Dendritic cell treated with granulocyte-macrophage colony-stimulating factor and Interleukin-4, amounts not matched to agents 40 ng/mL and 50 ng/mL, for 4 days (primary cell): ENCODE results near the gene ZP1.

Experiments
- H3K27ac Mint-ChIP-seq: one replicate; pipeline ENCODE4 v1.8.0; 2022; ENCODE audit warnings: mild to moderate bottlenecking, mixed read lengths
- H3K27me3 Mint-ChIP-seq: one replicate; pipeline ENCODE4 v1.8.0; 2022; ENCODE audit warnings: mild to moderate bottlenecking, mixed read lengths
- H3K36me3 Mint-ChIP-seq: one replicate; pipeline ENCODE4 v1.8.0; 2022; ENCODE audit warnings: low read depth, mixed read lengths
- H3K4me1 Mint-ChIP-seq: one replicate; pipeline ENCODE4 v1.8.0; 2022; ENCODE audit warnings: low read depth, mixed read lengths
- H3K4me3 Mint-ChIP-seq: one replicate; pipeline ENCODE4 v1.8.0; 2022; ENCODE audit warnings: mild to moderate bottlenecking, moderate library complexity, mixed read lengths
- H3K9me3 Mint-ChIP-seq: one replicate; pipeline ENCODE4 v1.8.0; 2022; ENCODE audit warnings: mixed read lengths
- intact Hi-C: fragments of 100-400 bp; cut with micrococcal nuclease; formaldehyde crosslinking; loops from one replicate; pipeline ENCODE4 v1.15.0; 2022

ZP1 gene

GRCh38 chr11:60851327-60852104, 15.8 kb upstream of the ZP1 start:
- Mint-ChIP-seq H3K27me3 (peaks cover 25% of the 10 kb centered on the region), H3K27ac (no peak overlapping the region), H3K36me3 (peaks cover 60% of the 10 kb centered on the region), H3K4me3 (no peak overlapping the region), H3K4me1 (peaks cover 42% of the 10 kb centered on the region), H3K9me3 (no peaks in the 10 kb centered on the region)
- intact Hi-C loops: no loop called here

- Mint-ChIP-seq H3K4me1 (peaks cover 42% of the 10 kb centered on the region), H3K4me3 (no peak overlapping the region), H3K27me3 (peaks cover 26% of the 10 kb centered on the region), H3K36me3 (peaks cover 59% of the 10 kb centered on the region), H3K27ac (no peak overlapping the region), H3K9me3 (no peaks in the 10 kb centered on the region)
- intact Hi-C loops: no loop called here
Measured at GRCh38 chr11:60852117-60852981, 15.0 kb upstream of the ZP1 start.

DNA sequence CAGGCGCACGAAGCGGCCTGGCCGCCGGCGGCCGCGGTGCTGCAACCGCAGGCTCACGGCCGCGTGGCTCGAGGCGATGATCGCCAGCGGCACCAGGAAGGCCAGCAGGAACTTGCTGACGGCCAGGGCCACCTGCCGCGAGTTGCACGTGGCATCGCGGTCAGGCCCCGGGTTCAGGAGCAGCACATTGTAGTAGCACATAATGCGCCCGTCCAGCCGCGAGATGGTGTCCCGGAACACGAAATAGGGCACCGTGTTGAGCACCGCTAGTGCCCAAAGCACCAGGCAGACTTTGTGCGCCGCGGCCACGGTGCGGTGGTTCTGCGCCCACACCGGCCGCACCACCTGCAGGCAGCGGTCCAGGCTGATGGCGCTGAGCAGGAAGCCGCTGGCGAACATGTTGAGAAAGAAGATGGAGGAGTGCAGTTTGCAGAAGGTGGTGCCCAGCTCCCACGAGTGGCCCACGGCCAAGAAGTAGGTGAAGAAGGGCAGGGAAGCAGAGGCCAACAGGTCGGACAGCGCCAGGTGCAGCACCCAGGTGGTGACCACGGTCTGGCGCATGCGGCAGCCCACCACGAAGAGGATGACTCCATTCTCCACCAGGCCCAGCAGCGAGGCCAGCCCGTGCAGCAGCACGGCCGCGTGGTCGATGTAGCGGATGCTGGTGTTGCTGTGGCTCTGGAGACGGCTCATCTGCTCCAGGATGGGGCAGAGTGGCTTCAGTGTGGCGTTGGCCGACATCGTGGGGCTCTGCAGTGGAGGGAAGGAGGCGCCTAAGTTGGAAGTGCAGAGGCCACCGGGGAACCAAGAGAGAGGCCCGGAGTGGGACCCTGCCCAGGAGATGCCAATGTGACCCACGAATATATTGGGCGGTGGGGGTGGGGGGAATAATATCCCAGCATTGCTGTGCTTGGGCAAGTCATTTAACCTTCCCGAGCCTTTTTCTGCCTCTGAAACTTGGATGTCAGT, 14.1 kb upstream of the ZP1 start:
- Mint-ChIP-seq H3K27me3 (peaks cover 26% of the 10 kb centered on the region), H3K27ac (no peak overlapping the region), H3K9me3 (no peaks in the 10 kb centered on the region), H3K36me3 (peaks cover 50% of the 10 kb centered on the region), H3K4me3 (no peak overlapping the region), H3K4me1 (peaks cover 45% of the 10 kb centered on the region)
- intact Hi-C loops: no loop called here

DNA sequence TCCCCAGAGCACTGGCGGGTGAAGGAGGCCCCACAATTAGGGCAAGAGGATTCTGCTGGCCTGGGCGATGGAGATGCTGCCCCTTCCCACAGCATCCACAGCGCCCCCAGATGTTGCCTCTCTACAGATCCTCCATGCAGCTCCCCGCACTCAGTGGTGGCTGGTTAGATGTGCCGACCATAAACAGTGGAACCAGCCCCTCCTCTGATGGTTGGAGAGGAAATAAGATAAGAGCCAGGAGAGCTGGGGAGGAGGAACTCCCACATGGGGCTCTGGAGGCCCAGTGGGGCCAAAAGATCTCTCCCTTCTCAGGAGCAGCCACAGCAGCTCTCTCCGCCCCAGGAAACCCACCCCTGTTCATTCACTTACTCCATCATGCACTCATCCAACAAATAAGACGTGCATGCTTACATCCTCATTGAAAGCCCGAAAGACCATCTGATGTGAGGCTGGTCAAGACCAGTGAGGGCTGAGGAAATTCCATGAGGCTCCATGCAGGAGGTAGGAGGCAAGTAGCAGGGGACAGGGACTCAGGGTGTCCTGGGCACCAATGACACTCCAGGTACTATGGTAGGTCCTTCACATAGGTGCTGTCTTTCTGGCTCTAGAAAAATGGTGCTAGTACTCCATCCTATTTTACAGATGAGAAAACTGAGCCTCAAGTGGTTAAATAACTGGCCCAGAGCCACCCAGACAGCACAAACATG, 13.0 kb upstream of the ZP1 start:
- peaks cover 39% of the 10 kb centered on the region for H3K36me3 Mint-ChIP-seq
- H3K9me3 Mint-ChIP-seq: no peaks in the 10 kb centered on the region
- peaks cover 46% of the 10 kb centered on the region for H3K4me1 Mint-ChIP-seq

GRCh38 chr11:60854847-60855725, 12.3 kb upstream of the ZP1 start:
- Mint-ChIP-seq H3K36me3 (peaks cover 31% of the 10 kb centered on the region), H3K9me3 (no peaks in the 10 kb centered on the region), H3K4me3 (no peak overlapping the region), H3K27me3 (peaks cover 26% of the 10 kb centered on the region), H3K27ac (peak overlapping the region; percentile 7), H3K4me1 (peaks cover 48% of the 10 kb centered on the region)
- intact Hi-C loops: no loop called here

More for the DNA sequence above, 13.0 kb upstream of the ZP1 start:
- Mint-ChIP-seq H3K27ac (no peak overlapping the region), H3K27me3 (peaks cover 26% of the 10 kb centered on the region), H3K4me3 (no peak overlapping the region)
- intact Hi-C loops: no loop called here

DNA sequence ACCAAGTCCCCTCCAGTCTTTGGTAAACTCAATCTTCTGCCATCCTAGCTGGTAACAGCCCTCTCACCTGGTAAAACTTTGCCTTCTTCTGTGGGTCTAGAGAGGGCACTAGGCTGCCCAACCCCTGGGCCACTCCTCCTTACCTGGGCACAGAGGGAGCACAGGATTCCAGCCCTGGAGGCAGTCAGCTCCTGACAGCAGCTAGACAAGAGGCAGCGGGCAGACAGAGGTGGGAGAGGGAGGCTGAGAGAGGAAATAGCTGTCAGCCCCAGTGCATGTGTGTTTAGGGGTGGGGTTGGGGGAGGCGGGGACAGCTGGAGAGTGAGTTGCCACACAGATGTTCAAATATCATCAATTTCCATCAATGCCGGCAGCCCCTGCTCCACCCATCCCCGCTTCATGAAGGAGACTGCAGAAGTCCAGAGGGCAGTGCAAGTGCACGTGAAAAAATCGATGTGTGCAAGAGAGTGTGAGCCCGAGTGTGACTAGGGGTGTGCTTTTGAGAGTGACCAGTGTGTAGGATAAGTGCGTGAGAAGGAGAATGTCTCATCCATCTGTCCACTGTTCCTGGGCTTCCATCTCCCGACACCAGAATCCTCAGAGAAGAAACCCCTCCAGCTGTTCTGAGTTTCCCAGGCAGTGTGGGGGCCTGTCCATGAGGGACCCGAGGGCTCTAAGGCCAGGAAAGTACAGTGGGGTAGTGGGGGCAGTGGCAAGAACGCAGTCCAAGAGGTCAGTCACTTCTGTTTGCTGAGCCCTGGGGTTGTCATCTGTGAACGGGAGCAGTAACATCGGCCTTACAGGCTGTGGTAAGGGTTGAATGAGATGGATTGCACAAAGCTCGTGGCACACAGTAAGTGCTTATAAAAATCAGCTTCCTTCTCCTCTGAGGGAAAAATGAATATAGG, 11.4 kb upstream of the ZP1 start, which contains the start of gene PTGDR2:
PTGDR2 (minus strand) TSS at position 225 of the 908 bp plus-strand sequence. CDS start 2,228 bp downstream, outside the sequence.
- H3K4me1 Mint-ChIP-seq: peaks cover 43% of the 10 kb centered on the region
- H3K36me3 Mint-ChIP-seq: peaks cover 22% of the 10 kb centered on the region
- H3K9me3 Mint-ChIP-seq: no peaks in the 10 kb centered on the region
- peaks cover 26% of the 10 kb centered on the region for H3K27me3 Mint-ChIP-seq
- H3K27ac Mint-ChIP-seq: peak within 1 kb of the TSS; percentile 7
- intact Hi-C loops: no loop called here
- H3K4me3 Mint-ChIP-seq: no peak within 1 kb of the TSS

GRCh38 chr11:60857378-60858232, 9.7 kb upstream of the ZP1 start:
- peaks cover 36% of the 10 kb centered on the region for H3K4me1 Mint-ChIP-seq
- H3K4me3 Mint-ChIP-seq: no peak overlapping the region
- no peaks in the 10 kb centered on the region for H3K9me3 Mint-ChIP-seq
- peaks cover 27% of the 10 kb centered on the region for H3K27me3 Mint-ChIP-seq
- H3K36me3 Mint-ChIP-seq: peaks cover 8% of the 10 kb centered on the region
- no peak overlapping the region for H3K27ac Mint-ChIP-seq
- intact Hi-C loops: no loop called here

GRCh38 chr11:60858236-60858635, 9.1 kb upstream of the ZP1 start:
- Mint-ChIP-seq H3K36me3 (peaks cover 4% of the 10 kb centered on the region), H3K4me1 (peaks cover 36% of the 10 kb centered on the region), H3K27ac (peak overlapping the region; percentile 18), H3K4me3 (no peak overlapping the region), H3K27me3 (peaks cover 28% of the 10 kb centered on the region), H3K9me3 (no peaks in the 10 kb centered on the region)
- intact Hi-C loops: no loop called here

DNA sequence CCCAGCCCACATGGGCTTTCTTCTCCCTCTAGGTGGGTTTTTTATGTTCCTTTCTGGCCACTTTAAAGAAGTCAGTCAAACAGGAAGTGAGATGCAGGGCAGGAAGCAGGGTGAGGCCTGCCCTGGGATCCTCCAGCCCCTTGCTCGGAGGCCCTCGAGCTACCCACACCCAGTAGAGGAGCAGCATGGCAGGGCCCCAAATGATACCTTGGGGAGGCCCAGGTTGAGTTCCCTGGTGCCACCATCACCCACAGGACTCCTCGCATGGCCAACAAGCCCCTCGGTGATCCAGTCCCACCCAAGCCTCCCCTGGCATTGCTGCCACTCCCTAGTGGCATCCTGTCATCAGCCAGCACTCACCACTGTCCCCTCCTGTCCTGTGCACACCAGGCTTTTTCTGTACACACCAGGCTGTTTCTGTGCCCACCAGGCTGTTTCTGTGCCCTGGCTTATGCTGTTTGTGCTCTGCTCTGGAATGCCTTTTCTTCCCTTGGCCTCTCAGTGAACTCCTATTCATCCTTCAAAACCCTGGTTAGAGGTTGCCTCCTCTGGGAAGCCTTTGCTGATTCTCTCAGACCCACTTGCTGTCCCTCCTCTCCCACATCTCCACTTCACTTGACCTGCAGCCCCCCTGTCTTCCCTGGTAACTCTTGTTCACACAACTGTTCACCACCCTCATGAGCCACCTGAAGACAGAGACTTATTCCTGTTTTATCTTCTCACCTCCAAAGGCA, 8.4 kb upstream of the ZP1 start:
- intact Hi-C loops: no loop called here
- Mint-ChIP-seq H3K9me3 (no peaks in the 10 kb centered on the region), H3K27ac (peak overlapping the region; percentile 18), H3K36me3 (no peaks in the 10 kb centered on the region), H3K4me1 (peaks cover 36% of the 10 kb centered on the region), H3K27me3 (peaks cover 29% of the 10 kb centered on the region), H3K4me3 (no peak overlapping the region)

DNA sequence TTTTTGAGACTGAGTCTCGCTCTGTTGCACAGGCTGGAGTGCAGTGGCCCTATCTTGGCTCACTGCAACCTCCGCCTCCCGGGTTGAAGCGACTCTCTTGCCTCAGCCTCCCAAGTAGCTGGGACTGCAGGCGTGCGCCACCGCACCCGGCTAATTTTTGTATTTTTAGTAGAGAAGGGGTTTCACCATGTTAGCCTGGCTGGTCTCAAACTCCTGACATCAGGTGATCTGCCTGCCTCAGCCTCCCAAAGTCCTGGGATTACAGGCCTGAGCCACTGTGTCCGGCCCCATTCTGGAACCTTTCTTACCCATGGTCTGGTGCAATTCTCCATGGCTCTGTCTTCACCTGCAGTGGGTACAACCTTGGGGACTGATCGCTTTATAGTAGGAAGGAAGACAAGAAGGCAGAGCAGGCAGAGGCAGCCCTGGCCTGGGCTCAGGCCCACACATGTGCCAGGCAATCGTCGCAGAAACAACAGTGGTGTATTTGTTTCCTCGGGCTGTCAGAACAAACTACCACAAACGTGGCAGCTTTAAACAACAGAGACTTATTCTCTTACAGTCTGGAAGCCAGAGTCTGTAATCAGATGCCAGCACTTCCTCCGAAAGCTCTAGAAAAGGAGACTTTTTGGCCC, 7.6 kb upstream of the ZP1 start:
- H3K4me1 Mint-ChIP-seq: peaks cover 29% of the 10 kb centered on the region
- H3K9me3 Mint-ChIP-seq: no peaks in the 10 kb centered on the region
- no peaks in the 10 kb centered on the region for H3K36me3 Mint-ChIP-seq
- intact Hi-C loops: no loop called here
- no peak overlapping the region for H3K4me3 Mint-ChIP-seq
- H3K27ac Mint-ChIP-seq: peak overlapping the region; percentile 18
- peaks cover 21% of the 10 kb centered on the region for H3K27me3 Mint-ChIP-seq
